ENCODE results near the gene NDUFS6.

DNA sequence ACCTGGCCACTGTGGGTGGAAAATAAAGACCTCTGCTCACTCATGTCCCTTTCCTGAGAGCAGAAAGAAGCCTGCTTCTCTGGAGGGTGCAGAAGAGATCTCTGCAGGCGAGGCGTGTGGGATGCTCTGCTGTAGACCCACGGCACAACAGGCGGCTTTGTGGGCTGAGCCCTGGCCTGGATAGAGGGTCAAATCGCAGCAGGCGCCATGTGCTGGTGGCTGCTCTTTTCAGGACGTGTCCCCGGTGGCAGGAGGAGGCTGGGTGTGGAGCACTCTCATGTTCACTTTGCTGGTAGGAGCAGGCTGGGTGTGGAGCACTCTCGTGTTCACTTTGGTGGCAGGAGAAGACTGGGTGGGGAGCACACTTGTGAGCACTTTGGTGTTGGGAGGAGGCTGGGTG lies 46.4 kb downstream of the NDUFS6 start:
- TF ChIP-seq EZH2 (IDR thresholded peaks at IDR 0.05; ENCODE audit: borderline replicate concordance, insufficient read depth, low read length, poor library complexity, severe bottlenecking), result no peak
- no peak for TF ChIP-seq POLR2AphosphoS5 (IDR thresholded peaks at IDR 0.05)
- TF ChIP-seq, protein P1, sequence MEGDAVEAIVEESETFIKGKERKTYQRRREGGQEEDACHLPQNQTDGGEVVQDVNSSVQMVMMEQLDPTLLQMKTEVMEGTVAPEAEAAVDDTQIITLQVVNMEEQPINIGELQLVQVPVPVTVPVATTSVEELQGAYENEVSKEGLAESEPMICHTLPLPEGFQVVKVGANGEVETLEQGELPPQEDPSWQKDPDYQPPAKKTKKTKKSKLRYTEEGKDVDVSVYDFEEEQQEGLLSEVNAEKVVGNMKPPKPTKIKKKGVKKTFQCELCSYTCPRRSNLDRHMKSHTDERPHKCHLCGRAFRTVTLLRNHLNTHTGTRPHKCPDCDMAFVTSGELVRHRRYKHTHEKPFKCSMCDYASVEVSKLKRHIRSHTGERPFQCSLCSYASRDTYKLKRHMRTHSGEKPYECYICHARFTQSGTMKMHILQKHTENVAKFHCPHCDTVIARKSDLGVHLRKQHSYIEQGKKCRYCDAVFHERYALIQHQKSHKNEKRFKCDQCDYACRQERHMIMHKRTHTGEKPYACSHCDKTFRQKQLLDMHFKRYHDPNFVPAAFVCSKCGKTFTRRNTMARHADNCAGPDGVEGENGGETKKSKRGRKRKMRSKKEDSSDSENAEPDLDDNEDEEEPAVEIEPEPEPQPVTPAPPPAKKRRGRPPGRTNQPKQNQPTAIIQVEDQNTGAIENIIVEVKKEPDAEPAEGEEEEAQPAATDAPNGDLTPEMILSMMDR (IDR thresholded peaks at IDR 0.05; ENCODE audit: poor library complexity, severe bottlenecking), result no peak
- no peak for TF ChIP-seq RAD21 (conservative IDR thresholded peaks at IDR 0.05)

Measured in neural cell (in vitro differentiated cells).